ENCODE results near the gene ERC1. TPM values are rescaled to one million over a fixed set of nuclear protein-coding genes. Genes with fewer than 3 reads are reported as not detected.

Gene ERC1
- total RNA-seq, 4 donors from 2014 or later = 28.9 to 106 (median 43.6) TPM

DNA sequence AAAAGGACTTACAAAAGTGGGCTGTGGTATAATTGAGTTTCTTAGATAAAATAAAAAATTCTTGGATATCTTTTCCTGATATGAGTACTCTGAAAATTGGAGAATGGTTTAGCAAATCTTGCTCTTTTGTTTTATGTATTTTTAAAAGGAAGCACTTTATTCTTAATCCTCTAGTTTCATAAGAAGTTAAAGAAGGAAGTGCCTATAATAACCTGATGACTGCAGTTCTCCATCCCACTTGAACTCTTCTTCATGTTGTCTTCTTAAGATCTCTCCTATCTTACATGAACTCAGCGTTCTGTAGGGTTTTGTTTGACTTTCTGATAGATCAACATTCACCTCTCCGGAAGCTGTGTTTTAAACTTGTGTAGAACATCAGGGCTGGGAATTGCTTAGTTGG is 271.0 kb downstream of the ERC1 start:
- Histone ChIP-seq H3K27ac (no peak overlapping the region), H3K27me3 (no peaks in the 10 kb centered on the region), H3K36me3 (no peaks in the 10 kb centered on the region), H3K9me3 (no peaks in the 10 kb centered on the region), H3K4me1 (no peaks in the 10 kb centered on the region), H3K4me3 (no peak overlapping the region)
- no peak for DNase-seq
- intact Hi-C loops (cut with DNase I; ENCODE audit: low total_unique reads) = no loop called here
- TF ChIP-seq, protein P1, sequence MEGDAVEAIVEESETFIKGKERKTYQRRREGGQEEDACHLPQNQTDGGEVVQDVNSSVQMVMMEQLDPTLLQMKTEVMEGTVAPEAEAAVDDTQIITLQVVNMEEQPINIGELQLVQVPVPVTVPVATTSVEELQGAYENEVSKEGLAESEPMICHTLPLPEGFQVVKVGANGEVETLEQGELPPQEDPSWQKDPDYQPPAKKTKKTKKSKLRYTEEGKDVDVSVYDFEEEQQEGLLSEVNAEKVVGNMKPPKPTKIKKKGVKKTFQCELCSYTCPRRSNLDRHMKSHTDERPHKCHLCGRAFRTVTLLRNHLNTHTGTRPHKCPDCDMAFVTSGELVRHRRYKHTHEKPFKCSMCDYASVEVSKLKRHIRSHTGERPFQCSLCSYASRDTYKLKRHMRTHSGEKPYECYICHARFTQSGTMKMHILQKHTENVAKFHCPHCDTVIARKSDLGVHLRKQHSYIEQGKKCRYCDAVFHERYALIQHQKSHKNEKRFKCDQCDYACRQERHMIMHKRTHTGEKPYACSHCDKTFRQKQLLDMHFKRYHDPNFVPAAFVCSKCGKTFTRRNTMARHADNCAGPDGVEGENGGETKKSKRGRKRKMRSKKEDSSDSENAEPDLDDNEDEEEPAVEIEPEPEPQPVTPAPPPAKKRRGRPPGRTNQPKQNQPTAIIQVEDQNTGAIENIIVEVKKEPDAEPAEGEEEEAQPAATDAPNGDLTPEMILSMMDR (IDR thresholded peaks at IDR 0.05) = no peak
- TF ChIP-seq POLR2A (IDR thresholded peaks at IDR 0.05) = no peak

DNA sequence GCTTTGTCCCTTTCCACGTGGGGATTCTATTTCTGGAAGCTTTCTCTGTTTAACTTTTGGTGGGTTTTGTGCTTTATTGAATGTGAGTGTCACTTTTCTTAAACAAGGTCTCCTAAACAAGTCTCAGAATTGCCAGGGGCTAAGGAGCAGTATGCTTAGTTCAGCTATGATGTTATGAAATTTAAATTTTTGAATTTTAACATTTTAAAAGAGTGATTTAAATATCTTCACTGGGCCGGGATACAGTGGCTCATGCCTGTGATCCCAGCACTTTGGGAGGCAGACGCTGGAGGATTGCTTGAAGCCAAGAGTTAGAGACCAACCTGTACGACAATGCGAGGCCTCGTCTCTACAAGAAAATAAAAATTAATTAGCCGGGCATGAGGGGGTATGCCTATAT is 276.2 kb downstream of the ERC1 start:
- no peaks in the 10 kb centered on the region for H3K36me3 ChIP-seq
- no peak for DNase-seq
- TF ChIP-seq, protein P1 (IDR thresholded peaks at IDR 0.05) = no peak
- H3K4me3 ChIP-seq = no peak overlapping the region
- no peaks in the 10 kb centered on the region for H3K4me1 ChIP-seq
- H3K27me3 ChIP-seq = no peaks in the 10 kb centered on the region
- no peak overlapping the region for H3K27ac ChIP-seq
- no peaks in the 10 kb centered on the region for H3K9me3 ChIP-seq
- intact Hi-C loops (cut with DNase I; ENCODE audit: low total_unique reads) = no loop called here

DNA sequence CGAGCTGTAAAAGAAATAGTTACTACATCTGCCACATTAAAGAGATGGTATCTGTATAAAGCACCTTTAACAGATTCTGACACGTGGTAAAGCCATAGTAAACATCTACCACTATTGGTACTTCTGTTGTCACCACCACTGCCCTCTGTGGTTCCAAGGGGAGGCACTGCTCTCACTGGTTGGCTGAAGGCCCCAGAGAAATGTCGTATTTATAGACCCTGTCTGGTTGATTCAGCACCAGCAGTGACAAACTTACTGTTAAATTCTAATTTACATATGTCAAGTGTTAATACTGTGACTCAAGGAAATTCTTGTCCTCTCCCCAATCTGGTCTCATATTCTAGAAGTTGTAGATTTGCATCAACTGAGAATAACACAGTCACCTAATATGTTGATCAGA is 281.1 kb downstream of the ERC1 start:
- Histone ChIP-seq H3K27me3 (no peaks in the 10 kb centered on the region), H3K4me1 (no peaks in the 10 kb centered on the region), H3K36me3 (no peaks in the 10 kb centered on the region), H3K9me3 (no peaks in the 10 kb centered on the region), H3K27ac (no peak overlapping the region), H3K4me3 (no peak overlapping the region)
- DNase-seq = no peak
- no peak for TF ChIP-seq POLR2A (IDR thresholded peaks at IDR 0.05)
- TF ChIP-seq, protein P1 (IDR thresholded peaks at IDR 0.05) = no peak
- intact Hi-C loops (cut with DNase I; ENCODE audit: low total_unique reads) = no loop called here

DNA sequence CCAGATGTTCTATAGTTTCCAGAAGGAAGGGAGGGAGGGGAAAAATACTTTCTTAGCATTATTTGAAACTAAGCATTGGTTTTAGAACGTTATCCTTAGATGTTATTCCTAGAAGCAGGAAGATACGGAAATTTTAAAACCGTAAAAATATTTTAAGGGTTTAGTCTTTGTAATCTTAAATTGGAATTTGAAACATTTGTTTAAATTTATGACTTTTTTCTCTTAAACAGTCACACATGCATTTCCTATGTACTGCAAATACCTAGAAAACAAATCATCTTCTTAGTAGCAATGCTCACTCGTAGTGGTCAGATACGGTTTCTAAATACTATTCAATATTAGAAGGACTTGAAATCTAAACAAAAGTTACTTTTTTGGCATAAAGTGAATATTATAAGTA is 282.0 kb downstream of the ERC1 start:
- Histone ChIP-seq H3K27me3 (no peaks in the 10 kb centered on the region), H3K4me3 (no peak overlapping the region), H3K27ac (no peak overlapping the region), H3K4me1 (no peaks in the 10 kb centered on the region), H3K9me3 (no peaks in the 10 kb centered on the region), H3K36me3 (no peaks in the 10 kb centered on the region)
- TF ChIP-seq, protein P1 (IDR thresholded peaks at IDR 0.05) = no peak
- TF ChIP-seq POLR2A (IDR thresholded peaks at IDR 0.05) = no peak
- DNase-seq = no peak
- intact Hi-C loops (cut with DNase I; ENCODE audit: low total_unique reads) = no loop called here

DNA sequence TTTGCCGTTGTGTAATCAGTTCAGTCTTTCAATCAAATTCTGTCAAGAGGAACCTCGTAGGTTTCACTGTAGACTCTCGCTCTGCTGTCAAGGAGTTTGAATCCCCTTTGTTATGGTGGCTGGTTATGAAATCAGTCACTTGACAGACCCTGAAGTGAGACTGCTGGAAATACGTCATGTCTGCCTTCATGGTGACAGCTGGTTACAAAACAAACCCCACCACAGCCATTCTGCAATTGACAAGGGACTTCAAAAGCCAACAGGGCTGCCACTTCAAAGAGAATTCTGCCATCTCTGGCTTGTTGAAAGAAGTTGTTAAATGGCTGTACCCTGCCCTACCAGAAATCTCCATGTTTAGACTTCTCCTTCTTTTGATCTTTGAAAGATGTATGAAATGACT is 286.9 kb downstream of the ERC1 start:
- no peak for DNase-seq
- intact Hi-C loops (cut with DNase I; ENCODE audit: low total_unique reads) = no loop called here
- no peak overlapping the region for H3K27ac ChIP-seq
- no peak for TF ChIP-seq POLR2A (IDR thresholded peaks at IDR 0.05)
- TF ChIP-seq, protein P1 (IDR thresholded peaks at IDR 0.05) = no peak
- no peak overlapping the region for H3K4me3 ChIP-seq
- no peaks in the 10 kb centered on the region for H3K9me3 ChIP-seq
- no peaks in the 10 kb centered on the region for H3K27me3 ChIP-seq
- H3K4me1 ChIP-seq = no peaks in the 10 kb centered on the region
- no peaks in the 10 kb centered on the region for H3K36me3 ChIP-seq

Measured in uterus (tissue), 4 donors.